GM11168 (cell line): ENCODE data around the gene PRAMEF18.
"Not testable (repeated sequence)": the region's sequence is repeated elsewhere in the genome, so short reads cannot be mapped to it uniquely, and the experiment has no call there.

Experiments
- in situ Hi-C: fragments of 300-500 bp; cut with MboI; formaldehyde crosslinking; loops from one replicate; pipeline ENCODE4 v1.12.0; 2022; ENCODE audit warnings: low sequenced_read_pairs; ENCODE audit not compliant: unreplicated experiment

Gene PRAMEF18

DNA sequence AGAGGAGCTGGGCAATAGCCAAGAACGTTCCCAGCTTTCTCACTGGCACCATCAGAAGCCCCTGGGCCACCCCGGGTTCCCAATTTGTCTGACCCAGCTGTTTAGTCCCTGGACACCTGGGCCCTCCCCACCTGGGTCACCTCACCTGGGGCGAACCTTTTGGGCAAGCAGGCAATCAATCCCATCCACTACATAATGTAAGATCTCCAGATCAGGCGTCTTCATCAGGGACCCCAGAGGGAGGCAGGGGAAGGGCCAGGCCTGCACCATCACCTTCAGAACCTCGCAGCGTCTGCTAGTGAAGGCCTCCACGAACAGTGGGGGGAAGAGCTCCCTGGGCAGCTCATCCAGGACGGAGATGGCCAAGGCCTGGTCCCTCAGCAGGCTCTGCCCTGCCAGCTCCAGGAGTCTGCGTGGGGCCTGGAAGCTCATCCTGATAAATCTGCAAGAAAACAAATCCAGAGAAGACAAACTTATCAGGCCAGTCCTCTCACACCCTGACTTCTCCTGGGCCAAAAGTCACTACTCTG lies at the start of gene PRAMEF18:
Gene PRAMEF18, minus strand, starts transcription at position 480 of the 530 bp plus-strand sequence. Its CDS starts 48 bp downstream, at position 432.
- in situ Hi-C loops: loop anchor here (10.0 to 25.0 kb wide), 2 partner anchors 113 to 221 kb away; partner anchors contain the start of gene HNRNPCL2

DNA sequence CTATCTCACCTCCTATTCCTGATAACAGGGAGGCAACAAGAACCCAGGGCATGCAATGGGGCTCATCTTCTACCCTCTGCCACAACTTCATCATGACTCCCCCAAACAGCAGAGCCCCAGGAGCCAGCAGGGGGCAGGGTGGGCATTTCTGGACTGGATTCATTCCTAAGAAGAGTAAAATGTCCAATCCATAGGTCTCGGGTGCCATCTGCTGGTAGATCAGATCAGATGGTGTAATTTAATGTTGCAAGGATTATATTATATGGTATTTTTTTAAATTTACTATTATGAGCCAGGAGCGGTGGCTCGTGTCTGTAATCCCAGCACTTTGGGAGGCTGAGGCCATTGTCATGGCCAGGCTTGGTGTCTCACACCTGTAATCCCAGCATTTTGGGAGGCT lies 39.2 kb upstream of the PRAMEF18 start:
- in situ Hi-C loops: not testable (repeated sequence)

DNA sequence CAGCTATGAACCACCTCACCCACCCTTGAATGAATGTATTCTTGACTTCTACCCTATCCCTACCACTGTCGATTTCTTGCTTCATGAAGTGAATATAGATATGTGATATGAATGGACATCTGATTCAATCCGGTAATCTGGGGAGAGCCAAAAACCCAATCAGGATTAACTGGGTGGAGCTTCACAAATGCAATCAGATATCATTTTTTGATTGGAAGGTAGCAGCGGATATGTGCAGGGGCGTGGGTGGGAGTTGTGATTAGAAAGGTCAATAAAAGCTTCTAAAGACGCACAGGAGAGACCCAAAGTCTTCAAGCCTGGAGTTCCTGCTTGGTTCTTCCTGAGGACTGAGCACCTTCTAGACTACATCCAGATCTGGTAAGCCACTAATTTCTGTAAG lies 27.9 kb upstream of the PRAMEF18 start, which contains the start of gene PRAMEF5:
Gene PRAMEF5, plus strand, starts transcription at position 301 of the 400 bp plus-strand sequence. CDS start 5,071 bp downstream, outside the sequence.
- in situ Hi-C loops: not testable (repeated sequence)

DNA sequence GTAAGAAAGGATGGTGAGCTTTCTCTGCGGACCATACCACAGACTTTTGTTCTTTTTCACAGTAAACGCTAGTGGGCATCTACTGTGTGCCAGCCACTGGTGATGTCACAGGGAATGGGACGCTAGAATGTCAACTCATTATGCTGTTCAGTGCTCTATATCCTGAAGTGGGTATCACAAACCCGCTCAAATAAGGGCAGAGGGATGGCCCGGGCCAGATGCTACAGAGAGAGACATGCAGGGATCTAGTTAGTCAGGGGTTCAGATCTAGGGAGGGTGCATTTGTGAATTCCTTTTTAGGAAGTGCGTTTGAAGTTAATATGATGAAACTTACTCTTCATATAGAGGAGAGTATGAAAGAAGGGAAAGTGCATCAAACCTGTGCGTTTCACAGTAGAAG lies 21.2 kb upstream of the PRAMEF18 start:
- in situ Hi-C loops: loop anchor here (10.0 to 25.0 kb wide), 2 partner anchors 135 to 302 kb away; partner anchors contain the start of genes HNRNPCL2 and PRAMEF6

DNA sequence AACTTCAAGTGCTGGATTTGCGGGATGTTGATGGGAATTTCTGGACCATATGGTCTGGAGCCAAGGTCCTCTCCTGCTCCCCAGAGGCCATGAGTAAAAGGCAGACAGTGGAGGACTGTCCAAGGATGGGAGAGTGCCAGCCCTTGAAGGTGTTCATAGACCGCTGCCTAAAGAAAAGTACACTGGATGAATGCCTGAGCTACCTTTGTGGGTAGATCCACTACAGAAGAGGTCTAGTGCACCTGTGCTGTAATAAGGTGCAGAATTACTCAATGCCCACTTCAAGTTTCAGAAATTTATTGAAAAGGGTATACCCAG lies 20.6 kb upstream of the PRAMEF18 start:
- in situ Hi-C loops: loop anchor here (10.0 to 25.0 kb wide), 2 partner anchors 134 to 302 kb away; partner anchors contain the start of genes HNRNPCL2 and PRAMEF6

DNA sequence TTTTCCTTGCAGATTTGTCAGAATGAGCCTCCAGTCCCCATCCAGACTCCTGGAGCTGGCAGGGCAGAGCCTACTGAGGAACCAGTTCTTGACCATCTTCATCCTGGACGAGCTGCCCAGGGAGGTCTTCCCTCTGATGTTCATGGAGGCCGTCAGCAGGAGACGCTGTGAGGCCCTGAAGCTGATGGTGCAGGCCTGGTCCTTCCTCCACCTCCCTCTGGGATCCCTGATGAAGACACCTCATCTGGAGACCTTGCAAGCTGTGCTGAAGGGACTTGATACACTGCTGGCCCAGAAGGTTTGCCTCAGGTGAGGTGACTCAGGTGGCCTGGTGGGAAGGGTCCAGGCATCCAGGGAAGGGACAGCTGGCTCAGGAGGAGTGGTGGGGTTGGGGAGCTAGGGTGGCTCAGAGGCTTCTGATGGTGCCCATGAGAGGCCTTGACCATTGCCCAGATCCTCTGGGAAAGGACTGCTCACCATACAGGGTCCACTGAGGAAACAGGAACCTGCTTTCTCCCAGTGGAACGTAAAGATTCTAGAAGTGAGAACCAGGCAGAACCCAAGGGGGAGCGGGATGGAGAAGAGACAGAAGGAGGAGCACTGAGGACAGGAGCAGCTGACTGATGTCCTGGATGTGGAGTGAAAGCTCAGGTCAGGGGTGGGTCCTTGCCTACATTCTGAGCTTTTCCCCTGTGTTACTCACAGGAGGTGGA lies 20.0 kb upstream of the PRAMEF18 start:
- in situ Hi-C loops: loop anchor here (10.0 to 25.0 kb wide), 2 partner anchors 134 to 301 kb away; partner anchors contain the start of genes HNRNPCL2 and PRAMEF6

GRCh38 chr1:13243536-13244263 lies 17.7 kb upstream of the PRAMEF18 start:
- in situ Hi-C loops: loop anchor here (10.0 to 25.0 kb wide), 2 partner anchors 131 to 299 kb away; partner anchors contain the start of genes HNRNPCL2 and PRAMEF6

GRCh38 chr1:13239633-13240032 lies 13.7 kb upstream of the PRAMEF18 start:
- in situ Hi-C loops: loop anchor here (10.0 to 25.0 kb wide), 2 partner anchors 127 to 295 kb away; partner anchors contain the start of genes HNRNPCL2 and PRAMEF6

DNA sequence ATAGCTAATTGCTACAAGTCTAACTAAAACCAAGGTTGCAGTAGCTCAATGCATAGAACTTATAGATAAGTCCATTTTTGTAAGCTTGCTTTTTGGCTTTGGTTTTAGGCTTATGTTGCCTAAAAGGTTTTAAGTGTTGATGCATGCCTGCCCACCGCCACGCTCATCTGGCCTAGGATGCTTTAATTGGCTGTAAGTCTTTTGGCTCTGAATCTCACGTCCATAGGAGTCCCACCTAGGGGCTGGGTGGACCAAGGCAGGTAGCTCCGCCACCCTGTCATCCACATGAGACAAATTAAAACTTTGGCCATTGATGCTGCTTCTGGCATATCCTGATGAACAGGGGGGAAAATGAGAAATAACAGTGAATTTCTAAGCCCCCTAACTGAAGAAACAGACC lies 11.6 kb upstream of the PRAMEF18 start:
- in situ Hi-C loops: loop anchor here (25.0 kb wide), 1 partner anchor 125 kb away; the partner anchor contains the start of gene HNRNPCL2

GRCh38 chr1:13234057-13234456 lies 8.1 kb upstream of the PRAMEF18 start:
- in situ Hi-C loops: loop anchor here (5.0 to 25.0 kb wide), 2 partner anchors 122 to 143 kb away; partner anchors contain the start of gene HNRNPCL2

- in situ Hi-C loops: loop anchor here (5.0 to 25.0 kb wide), 2 partner anchors 120 to 145 kb away; partner anchors contain the start of gene HNRNPCL2
These were observed 6.1 kb upstream of the PRAMEF18 start for GRCh38 chr1:13232056-13232455.

DNA sequence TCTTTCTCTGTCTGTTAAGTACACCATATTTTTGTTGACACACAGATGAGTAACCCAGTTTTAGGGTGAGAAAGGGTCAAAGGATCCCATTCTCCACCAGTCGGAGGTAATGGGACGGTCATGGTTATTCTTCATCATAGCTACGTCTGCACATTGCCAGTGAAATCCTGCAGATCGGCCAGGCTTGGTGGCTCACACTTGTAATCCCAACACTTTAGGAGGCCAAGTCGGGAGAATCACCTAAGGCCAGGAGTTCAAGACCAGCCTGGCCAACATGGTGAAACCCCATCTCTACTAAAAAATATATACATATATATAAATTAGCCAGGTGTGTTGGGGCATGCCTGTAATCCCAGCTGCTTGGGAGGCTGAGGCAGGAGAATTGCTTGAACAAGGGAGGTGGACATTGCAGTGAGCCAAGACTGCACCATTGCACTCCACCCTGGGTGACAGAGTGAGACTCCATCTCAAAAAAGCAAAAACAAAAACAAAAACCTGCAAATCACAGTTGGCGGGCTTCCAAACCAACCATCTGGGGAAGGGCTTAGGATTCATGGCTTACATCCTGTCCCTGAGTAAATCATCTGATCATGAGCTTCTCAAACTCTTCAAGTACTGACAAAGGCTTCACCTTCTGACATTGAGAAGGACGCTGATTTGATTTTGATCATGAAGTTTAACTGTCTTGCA lies 5.3 kb upstream of the PRAMEF18 start:
- in situ Hi-C loops: loop anchor here (5.0 to 25.0 kb wide), 2 partner anchors 119 to 146 kb away; partner anchors contain the start of gene HNRNPCL2

- in situ Hi-C loops: loop anchor here (5.0 to 25.0 kb wide), 2 partner anchors 118 to 147 kb away; partner anchors contain the start of gene HNRNPCL2
These were observed 4.6 kb upstream of the PRAMEF18 start for GRCh38 chr1:13230601-13231000.

DNA sequence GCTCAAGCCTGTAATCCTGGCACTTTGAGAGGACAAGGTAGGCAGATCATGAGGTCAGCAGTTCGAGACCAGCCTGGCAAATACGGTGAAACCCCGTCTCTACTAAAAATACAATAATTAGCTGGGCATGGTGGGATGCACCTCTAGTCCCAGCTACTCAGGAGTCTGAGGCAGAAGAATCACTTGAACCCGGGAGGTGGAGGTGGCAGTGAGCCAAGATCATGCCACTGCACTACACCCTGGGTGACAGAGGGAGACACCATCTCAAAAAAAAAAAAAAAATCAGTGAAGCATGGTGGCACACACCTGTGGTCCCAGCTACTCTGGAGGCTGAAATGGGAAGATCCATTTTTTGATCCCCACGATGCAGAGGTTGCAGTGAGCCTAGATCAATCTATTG lies 4.1 kb upstream of the PRAMEF18 start:
- in situ Hi-C loops: loop anchor here (5.0 to 25.0 kb wide), 2 partner anchors 118 to 147 kb away; partner anchors contain the start of gene HNRNPCL2

GRCh38 chr1:13228343-13228781 lies 2.4 kb upstream of the PRAMEF18 start:
- in situ Hi-C loops: loop anchor here (10.0 to 25.0 kb wide), 2 partner anchors 116 to 224 kb away; partner anchors contain the start of gene HNRNPCL2

- in situ Hi-C loops: loop anchor here (10.0 to 25.0 kb wide), 2 partner anchors 115 to 223 kb away; partner anchors contain the start of gene HNRNPCL2
These were observed 1.5 kb upstream of the PRAMEF18 start for GRCh38 chr1:13227271-13228055.

- in situ Hi-C loops: loop anchor here (10.0 to 25.0 kb wide), 2 partner anchors 112 to 220 kb away; partner anchors contain the start of gene HNRNPCL2
These were observed 1.4 kb downstream of the PRAMEF18 start for GRCh38 chr1:13224480-13225060.

DNA sequence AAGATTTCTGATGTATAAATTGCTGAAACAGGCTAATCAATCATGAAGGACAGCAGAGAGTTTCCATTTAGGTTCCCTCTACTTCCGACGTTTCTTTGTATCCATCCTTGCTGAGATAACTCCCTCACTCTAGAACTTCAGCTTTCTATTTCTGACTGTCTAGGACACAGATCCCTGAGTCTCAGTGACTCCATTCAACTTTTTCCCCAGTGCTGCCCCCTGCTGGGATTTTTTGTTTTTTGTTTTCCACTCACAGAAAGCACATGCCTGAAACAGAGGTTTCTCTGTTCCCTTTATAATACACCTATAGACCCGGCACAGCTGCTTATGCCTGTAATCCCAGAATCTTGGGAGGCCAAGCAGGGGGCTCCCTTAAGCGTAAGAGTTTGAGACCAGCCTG lies 3.2 kb downstream of the PRAMEF18 start:
- in situ Hi-C loops: loop anchor here (10.0 kb wide), 1 partner anchor 218 kb away; no protein-coding TSS in a partner anchor
